ENCODE measurements around the gene GPHB5. TPM values are rescaled to one million over a fixed set of nuclear protein-coding genes. Genes with fewer than 3 reads are reported as not detected.

Gene GPHB5, protein sequence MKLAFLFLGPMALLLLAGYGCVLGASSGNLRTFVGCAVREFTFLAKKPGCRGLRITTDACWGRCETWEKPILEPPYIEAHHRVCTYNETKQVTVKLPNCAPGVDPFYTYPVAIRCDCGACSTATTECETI
- total RNA-seq = not detected in 2 replicates

DNA sequence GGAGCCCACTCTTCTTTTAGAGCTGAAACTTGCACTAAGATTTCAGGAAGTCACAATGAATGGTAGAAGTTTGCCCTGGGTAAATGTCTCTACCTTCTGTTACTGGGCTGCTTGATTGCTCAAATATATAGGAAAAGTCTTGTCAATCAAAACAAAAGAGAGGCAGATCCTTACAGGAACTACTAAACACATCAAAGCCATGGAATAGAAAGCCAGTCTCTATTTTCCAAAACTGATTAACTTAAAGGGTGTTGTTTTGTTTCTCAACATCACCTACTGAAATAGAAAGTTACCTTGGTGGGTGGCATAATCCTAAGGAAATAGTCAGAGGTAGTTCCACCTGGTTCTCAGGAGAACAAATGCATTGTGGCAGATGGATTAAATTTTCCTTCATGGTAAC is at the start of gene GPHB5:
Gene GPHB5 (minus strand): TSS at position 101 of the 400 bp plus-strand sequence. CDS start 1,086 bp downstream, outside the sequence.

Other genes with a start within 250 kb of the GPHB5 start
- gene RHOJ, start 114.5 kb downstream of the GPHB5 start, total RNA-seq = 209 and 210 TPM in 2 replicates
- gene PPP2R5E, start 224.4 kb upstream of the GPHB5 start, total RNA-seq = 20.6 and 30.1 TPM in 2 replicates

All from vein endothelial cell (primary cell).